22Rv1 (cell line): Measurements from ENCODE around the gene RAB7A.

ENCODE experiments used
- H3K27ac ChIP-seq: fragments of 450-650 bp; 2 replicates; pipeline ENCODE4 v1.5.1; 2017
- ZFX ChIP-seq: fragments of 450-650 bp; IDR thresholded peaks from 2 replicates; pipeline ENCODE4 v1.6.1; 2017; ENCODE audit warnings: antibody characterized with exemption, borderline replicate concordance
- TF ChIP-seq, protein P1 (sequence below): fragments of 450-650 bp; IDR thresholded peaks from 2 replicates; pipeline ENCODE4 v1.5.1; 2017; ENCODE audit warnings: mild to moderate bottlenecking

RAB7A gene

GRCh38 chr3:128786434-128787020 is 60.5 kb downstream of the RAB7A start:
- no peak for TF ChIP-seq ZFX
- TF ChIP-seq, protein P1, sequence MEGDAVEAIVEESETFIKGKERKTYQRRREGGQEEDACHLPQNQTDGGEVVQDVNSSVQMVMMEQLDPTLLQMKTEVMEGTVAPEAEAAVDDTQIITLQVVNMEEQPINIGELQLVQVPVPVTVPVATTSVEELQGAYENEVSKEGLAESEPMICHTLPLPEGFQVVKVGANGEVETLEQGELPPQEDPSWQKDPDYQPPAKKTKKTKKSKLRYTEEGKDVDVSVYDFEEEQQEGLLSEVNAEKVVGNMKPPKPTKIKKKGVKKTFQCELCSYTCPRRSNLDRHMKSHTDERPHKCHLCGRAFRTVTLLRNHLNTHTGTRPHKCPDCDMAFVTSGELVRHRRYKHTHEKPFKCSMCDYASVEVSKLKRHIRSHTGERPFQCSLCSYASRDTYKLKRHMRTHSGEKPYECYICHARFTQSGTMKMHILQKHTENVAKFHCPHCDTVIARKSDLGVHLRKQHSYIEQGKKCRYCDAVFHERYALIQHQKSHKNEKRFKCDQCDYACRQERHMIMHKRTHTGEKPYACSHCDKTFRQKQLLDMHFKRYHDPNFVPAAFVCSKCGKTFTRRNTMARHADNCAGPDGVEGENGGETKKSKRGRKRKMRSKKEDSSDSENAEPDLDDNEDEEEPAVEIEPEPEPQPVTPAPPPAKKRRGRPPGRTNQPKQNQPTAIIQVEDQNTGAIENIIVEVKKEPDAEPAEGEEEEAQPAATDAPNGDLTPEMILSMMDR = no peak
- no peak overlapping the region for H3K27ac ChIP-seq

DNA sequence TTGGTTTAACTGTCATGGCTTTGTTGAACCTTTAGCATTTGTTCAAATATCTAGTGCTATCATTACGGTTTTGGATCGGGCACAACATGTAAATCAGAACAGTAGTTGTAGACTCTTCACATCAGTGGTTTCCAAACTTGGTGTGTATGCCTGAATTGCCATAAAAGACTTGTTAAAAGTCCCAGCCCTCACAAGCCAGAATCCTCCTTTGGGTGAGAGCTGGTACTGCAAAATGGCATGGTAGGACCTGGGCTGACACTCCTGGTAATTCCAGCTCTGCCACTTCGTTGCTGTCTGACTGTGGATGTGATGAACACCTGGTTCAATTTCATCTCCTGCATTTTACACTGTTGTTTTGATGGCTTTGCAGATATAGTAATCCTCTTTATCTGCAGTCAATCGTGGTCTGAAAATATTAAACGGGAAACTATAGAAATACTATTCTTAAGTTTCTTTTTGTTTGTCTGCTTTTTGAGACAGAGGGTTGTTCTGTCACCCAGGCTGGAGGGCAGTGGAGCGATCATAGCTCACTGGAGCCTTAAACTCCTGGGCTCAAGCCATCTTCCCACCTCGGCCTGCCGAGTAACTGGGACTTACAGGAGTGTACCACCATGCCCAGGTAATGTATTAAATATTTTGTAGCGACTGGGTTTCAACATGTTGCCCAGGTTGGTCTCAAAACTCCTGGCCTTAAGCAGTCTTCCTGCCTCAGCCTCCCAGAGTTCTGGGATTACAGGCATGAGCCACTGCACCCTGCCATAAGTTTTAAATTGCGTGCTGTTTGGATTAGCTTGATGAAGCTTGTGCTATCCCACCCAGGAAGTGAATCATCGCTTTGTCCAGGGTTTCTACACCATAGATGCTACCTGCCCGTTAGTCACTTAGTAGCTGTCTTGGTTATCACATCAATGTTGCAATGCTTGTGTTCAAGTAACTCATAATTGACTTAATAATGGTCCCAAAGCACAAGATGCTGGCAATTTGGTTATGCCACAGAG is 61.6 kb downstream of the RAB7A start:
- no peak overlapping the region for H3K27ac ChIP-seq
- TF ChIP-seq ZFX = no peak
- TF ChIP-seq, protein P1 = peak; percentile 52

DNA sequence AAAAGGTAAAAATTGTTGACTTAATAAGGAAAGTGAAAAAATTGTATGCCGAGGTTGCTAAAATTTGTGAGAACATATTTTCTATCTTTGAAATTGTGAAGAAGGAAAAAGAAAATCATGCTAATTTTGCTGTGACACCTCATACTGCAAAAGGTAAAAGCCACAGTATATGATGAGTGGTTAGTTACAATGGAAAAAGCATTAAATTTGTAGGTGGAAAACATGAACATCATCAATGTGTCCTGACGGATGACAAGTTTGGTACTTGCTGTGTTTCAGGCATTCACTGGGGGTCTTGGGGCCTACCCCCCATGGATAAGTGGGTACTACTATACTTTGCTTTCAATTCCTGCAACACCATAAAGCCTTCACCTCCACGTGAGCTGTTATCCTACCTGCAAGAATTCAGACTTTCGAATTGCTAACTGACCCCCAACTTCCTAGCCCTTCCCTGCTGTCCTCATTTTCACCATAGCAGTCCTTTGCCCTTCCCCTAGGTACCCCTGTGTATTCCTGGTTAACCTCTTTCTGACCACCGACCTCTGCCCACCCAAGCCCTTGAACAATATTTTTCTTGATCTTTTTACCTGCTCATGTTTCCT is 62.4 kb downstream of the RAB7A start:
- no peak for TF ChIP-seq ZFX
- TF ChIP-seq, protein P1 = no peak

DNA sequence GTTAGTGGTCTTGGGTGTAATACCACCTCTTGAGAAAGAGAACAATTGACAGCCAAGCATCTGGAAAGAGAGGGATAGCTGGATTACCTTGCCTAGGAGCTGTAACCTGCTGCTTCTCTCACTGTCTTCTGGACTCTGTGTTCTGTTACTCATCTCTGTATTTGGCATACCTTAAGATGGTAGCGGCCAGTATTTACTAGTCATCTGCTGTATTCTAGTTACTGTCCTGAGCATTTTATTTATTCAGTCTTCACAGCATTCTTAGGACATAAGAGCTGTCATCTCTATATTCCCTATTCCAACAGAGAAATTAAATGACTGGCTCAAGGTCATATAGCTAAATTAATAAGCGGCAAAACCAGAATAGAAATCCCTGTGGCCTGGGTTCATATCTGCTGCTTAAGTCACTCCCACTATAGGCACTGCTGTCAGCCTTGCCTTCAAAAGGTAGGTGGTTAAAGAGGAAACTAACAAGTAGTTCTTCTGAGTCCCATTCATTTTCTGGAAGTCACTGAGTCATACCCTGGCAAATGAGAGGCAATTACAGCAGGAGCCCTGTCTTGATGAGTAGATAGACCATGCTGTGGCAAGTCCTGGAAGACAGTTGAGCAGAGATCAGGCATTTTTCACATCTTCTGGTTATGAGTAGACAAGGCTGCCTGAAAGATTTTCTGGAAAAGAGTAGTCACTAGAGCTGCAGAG is 68.2 kb downstream of the RAB7A start:
- peak overlapping the region; percentile 21; the same call in 1 of the 2 replicates for H3K27ac ChIP-seq
- TF ChIP-seq ZFX = no peak
- TF ChIP-seq, protein P1 = no peak

More for the DNA sequence above, 62.4 kb downstream of the RAB7A start:
- H3K27ac ChIP-seq = no peak overlapping the region

DNA sequence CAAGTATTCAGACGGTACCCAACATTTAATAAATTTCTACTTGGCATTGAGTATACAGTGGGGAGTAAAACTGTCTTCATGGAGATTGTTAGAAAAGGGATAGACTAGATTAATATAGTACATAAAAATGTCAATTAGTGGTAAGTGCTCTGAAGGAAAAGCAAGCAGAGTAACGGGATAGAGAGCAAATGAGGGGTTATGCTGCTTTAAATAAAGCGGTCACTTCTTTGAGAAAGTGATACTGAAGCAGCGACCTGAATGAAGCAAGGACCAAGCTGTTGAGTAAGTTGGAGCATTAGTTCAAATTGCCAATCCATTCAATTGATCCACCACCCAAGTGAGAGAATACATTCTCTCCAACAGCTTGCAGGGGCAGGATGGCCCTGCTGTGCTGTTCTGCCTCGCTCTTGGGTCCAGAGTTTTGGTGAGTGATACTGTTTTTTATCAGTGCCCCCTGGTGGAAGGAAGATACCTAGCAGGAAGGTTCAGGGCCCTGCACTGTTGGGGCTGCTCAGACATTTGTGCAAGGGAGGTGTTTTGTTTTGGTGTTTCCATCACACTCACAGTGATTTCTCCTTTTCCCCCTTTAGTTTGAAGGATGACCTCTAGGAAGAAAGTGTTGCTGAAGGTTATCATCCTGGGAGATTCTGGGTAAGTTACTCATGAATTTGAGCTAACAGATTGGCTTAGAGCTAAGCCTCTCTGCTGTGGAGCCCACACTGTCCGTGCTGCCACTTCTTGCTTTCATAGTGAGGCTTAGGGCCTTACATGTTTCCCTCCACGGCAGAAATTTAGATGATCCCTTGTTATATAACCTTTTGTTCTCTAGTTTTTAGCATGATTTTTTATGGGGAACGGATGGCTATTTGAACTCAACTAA is 69.0 kb downstream of the RAB7A start:
- no peak for TF ChIP-seq ZFX
- TF ChIP-seq, protein P1 = peak; percentile 83
- peak overlapping the region; percentile 21; the same call in 1 of the 2 replicates for H3K27ac ChIP-seq

GRCh38 chr3:128799653-128800052 is 73.7 kb downstream of the RAB7A start:
- TF ChIP-seq, protein P1 = no peak
- no peak for TF ChIP-seq ZFX
- H3K27ac ChIP-seq = no peak overlapping the region
